HCT116 (cell line): Measurements from ENCODE around the gene SNTG2. TPM values are rescaled to one million over a fixed set of nuclear protein-coding genes. Genes with fewer than 3 reads are reported as not detected.
A peak's percentile ranks its signal among the peaks of the same experiment; 100 is the strongest.

ENCODE experiments used
- ATAC-seq: fragments of 200-7000 bp; cut with Tn5 transposase; 2 replicates; pipeline ENCODE4 v1.9.1; 2020; ENCODE audit warnings: mild to moderate bottlenecking, moderate library complexity
- BruUV-seq: library from RNA; stranded (reverse); fragments of 400-500 nt; replicated peaks from 2 replicates; lab custom pipeline; 2021; lab: Mats Ljungman, UMichigan
- CTCF ChIA-PET: fragments of 300-600 bp; sonication (Branson Sonifier 250); formaldehyde crosslinking; loops from one replicate; lab custom pipeline; 2021; ENCODE audit warnings: antibody characterized with exemption; lab: Charles Lee
- POLR2A ChIA-PET: fragments of 300-600, 350-600 bp; sonication (Branson Sonifier 250); formaldehyde crosslinking; loops from one replicate; lab custom pipeline; 2021; ENCODE audit warnings: antibody characterized with exemption; lab: Charles Lee
- RAD21 ChIA-PET, 2 experiments: fragments of 300-600 bp; sonication (Branson Sonifier 250); formaldehyde crosslinking; loops; one replicate each; lab custom pipeline; 2023; ENCODE audit warnings: low total read pairs in 2 of 2; ENCODE audit not compliant: uncharacterized antibody in 2 of 2, unreplicated experiment in 2 of 2, low non-redundant PET in 1 of 2; lab: Charles Lee
- DNase-seq: peaks from one replicate; pipeline ENCODE4 v3.0.0-alpha.2; 2010; ENCODE audit warnings: low read depth, low spot score
- H2AFZ ChIP-seq: fragments of 200-600 bp; shearing (Covaris generic), sonication (generic); 2 replicates; pipeline ENCODE4 v1.6.1; 2017; ENCODE audit warnings: low read depth, mixed run types, mixed read lengths, antibody characterized with exemption, low read length; ENCODE audit not compliant: poor library complexity, severe bottlenecking
- H3K27ac ChIP-seq: 2 replicates; pipeline ENCODE4 v1.5.1; 2012; ENCODE audit warnings: low read depth, low read length
- H3K27me3 ChIP-seq: fragments of 200-600 bp; sonication (generic); 2 replicates; pipeline ENCODE4 v1.6.1; 2016; ENCODE audit warnings: mixed run types, low read length, mixed read lengths; ENCODE audit not compliant: insufficient read depth
- H3K36me3 ChIP-seq, 2 experiments: fragments of 200-500 bp in 1 of 2; fragments of 200-600 bp in 1 of 2; sonication (Bioruptor generic) in 1 of 2; sonication (generic) in 1 of 2; 2 replicates each; pipeline versions ENCODE4 v1.5.1 to v1.6.1; 2014 to 2016; ENCODE audit warnings: low read length in 2 of 2, inconsistent platforms in 1 of 2, mixed read lengths in 1 of 2, mixed run types in 1 of 2; ENCODE audit not compliant: insufficient read depth in 2 of 2, control insufficient read depth in 1 of 2
- H3K4me1 ChIP-seq, 2 experiments: fragments of 200-600 bp in 1 of 2; sonication (generic) in 1 of 2; 2 replicates each; pipeline versions ENCODE4 v1.5.1 to v1.6.1; 2012 to 2017; ENCODE audit warnings: low read length in 2 of 2, inconsistent platforms in 1 of 2, mild to moderate bottlenecking in 1 of 2, mixed read lengths in 1 of 2, mixed run types in 1 of 2, moderate library complexity in 1 of 2; ENCODE audit not compliant: insufficient read depth in 2 of 2, control insufficient read depth in 1 of 2
- H3K4me2 ChIP-seq: fragments of 200-600 bp; sonication (generic); 2 replicates; pipeline ENCODE4 v1.6.1; 2017; ENCODE audit warnings: mixed run types, low read length, mixed read lengths
- H3K4me3 ChIP-seq, 2 experiments: fragments of 200-600 bp in 1 of 2; sonication (generic) in 1 of 2; replicated peaks in 1 of 2; 2 replicates each; pipeline ENCODE4 v1.5.1; 2011 to 2016; ENCODE audit warnings: low read length in 2 of 2, control low read depth in 1 of 2, low read depth in 1 of 2, mild to moderate bottlenecking in 1 of 2, mixed read lengths in 1 of 2, mixed run types in 1 of 2
- H3K79me2 ChIP-seq: fragments of 200-600 bp; sonication (generic); 2 replicates; pipeline ENCODE4 v1.6.1; 2017; ENCODE audit warnings: mild to moderate bottlenecking, mixed run types, low read length, moderate library complexity, mixed read lengths; ENCODE audit not compliant: insufficient read depth
- H3K9ac ChIP-seq: fragments of 200-600 bp; sonication (generic); 2 replicates; pipeline ENCODE4 v1.6.1; 2016; ENCODE audit warnings: low read length, mixed read lengths
- H3K9me2 ChIP-seq: fragments of 200-600 bp; sonication (generic), shearing (Covaris generic); 2 replicates; pipeline ENCODE4 v1.6.1; 2017; ENCODE audit warnings: mixed run types, mild to moderate bottlenecking, moderate library complexity; ENCODE audit not compliant: insufficient read depth
- H3K9me3 ChIP-seq, 2 experiments: fragments of 200-500 bp in 1 of 2; fragments of 200-600 bp in 1 of 2; sonication (Bioruptor generic) in 1 of 2; sonication (generic) in 1 of 2; 2 replicates each; pipeline ENCODE4 v1.6.1; 2014 to 2017; ENCODE audit warnings: low read length in 2 of 2, mixed read lengths in 2 of 2, inconsistent platforms in 1 of 2, low read depth in 1 of 2, mild to moderate bottlenecking in 1 of 2, mixed run types in 1 of 2, moderate library complexity in 1 of 2; ENCODE audit not compliant: control insufficient read depth in 1 of 2, insufficient read depth in 1 of 2
- H4K20me1 ChIP-seq: fragments of 200-600 bp; sonication (generic), shearing (Covaris generic); 2 replicates; pipeline ENCODE4 v1.6.1; 2017; ENCODE audit warnings: mixed run types, mild to moderate bottlenecking, moderate library complexity; ENCODE audit not compliant: insufficient read depth
- POLR2AphosphoS5 ChIP-seq: IDR thresholded peaks from 2 replicates; pipeline ENCODE4 v1.6.1; 2011; ENCODE audit warnings: mild to moderate bottlenecking, low read depth, low read length, moderate library complexity
- RAD21 ChIP-seq: IDR thresholded peaks from 2 replicates; pipeline ENCODE4 v1.6.1; 2012; ENCODE audit warnings: low read depth, mild to moderate bottlenecking
- SP1 ChIP-seq: IDR thresholded peaks from 2 replicates; pipeline ENCODE4 v1.6.1; 2012; ENCODE audit warnings: low read depth
- SRF ChIP-seq: IDR thresholded peaks from 2 replicates; pipeline ENCODE4 v1.6.1; 2012; ENCODE audit warnings: low read depth
- intact Hi-C: fragments of 100-400 bp; cut with micrococcal nuclease; formaldehyde crosslinking; loops from 2 replicates; pipeline ENCODE4 v1.10.0; 2022
- total RNA-seq: library from RNA; stranded (reverse); gene quantifications from one replicate; pipeline ENCODE4 v1.2.1, GENCODE V29; 2021; ENCODE audit not compliant: unreplicated experiment

Gene SNTG2
- total RNA-seq, 1 experiment from 2014 or later: not detected

DNA sequence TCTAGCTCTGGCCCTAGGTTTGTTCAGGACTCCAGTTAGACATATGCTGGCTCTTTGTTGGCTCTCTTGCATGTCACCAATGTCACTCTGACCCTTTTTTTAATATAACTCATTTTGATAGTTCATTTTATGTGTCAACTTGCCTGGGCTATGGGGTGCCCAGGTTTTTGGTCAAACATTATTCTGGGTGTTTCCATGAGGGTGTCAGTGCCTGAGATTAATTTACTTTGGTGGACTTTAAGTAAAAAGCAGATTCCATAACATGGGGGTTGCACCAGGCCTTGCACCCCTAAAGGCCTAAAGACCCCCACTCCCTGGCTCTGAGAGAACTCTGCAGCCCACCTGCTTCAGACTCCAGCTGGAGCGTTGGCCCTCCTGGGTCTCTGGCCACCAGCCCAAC, 48.1 kb upstream of the SNTG2 start:
- CTCF ChIA-PET: no interaction called here
- POLR2A ChIA-PET: no interaction called here

DNA sequence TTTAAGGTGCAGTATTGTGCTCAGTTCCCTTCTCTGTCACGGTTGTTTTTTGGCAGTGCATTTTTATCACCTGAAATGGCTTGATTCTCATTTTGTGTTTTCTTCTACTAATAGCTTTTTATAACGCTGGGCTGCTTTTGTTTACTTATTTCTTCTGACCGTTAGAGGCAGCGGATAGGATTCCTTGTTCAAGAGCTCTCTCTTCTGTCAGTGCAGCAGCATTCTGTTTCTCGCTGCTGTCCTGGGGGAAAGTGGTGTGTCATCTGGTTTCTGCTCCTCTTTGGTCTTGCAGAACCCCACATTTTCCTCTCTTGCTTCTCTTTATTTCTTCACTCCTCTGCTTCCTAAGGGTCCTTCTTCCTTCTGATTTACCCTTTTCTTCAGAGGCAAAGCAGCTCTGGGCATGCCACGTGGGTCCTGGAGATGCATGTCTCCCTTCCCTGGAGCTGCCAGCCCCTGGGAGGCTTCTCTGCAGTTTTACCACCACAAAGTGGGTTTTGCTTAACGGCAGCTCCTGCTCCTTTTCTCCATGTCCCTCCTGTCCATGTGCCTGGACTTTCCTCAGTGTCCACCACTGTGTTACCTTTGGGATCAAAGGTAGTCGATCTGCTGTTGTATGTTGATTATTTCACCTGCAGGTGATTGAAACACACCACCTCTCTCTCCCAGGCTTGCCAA, 47.3 kb upstream of the SNTG2 start:
- DNase-seq: no peak
- TF ChIP-seq RAD21: 0 out of 2 replicates have a peak, but pooled peaks have one; percentile 16
- TF ChIP-seq SP1: no peak
- H3K36me3 ChIP-seq: no peaks in the 10 kb centered on the region
- no peak overlapping the region for H3K4me2 ChIP-seq
- H3K27ac ChIP-seq: no peak overlapping the region
- ChIA-PET POLR2A (no interaction called here), CTCF (no interaction called here), RAD21 (no interaction called here)
- no peak for ATAC-seq
- no peaks in the 10 kb centered on the region for H4K20me1 ChIP-seq
- no peaks in the 10 kb centered on the region for H3K9me2 ChIP-seq
- no peaks in the 10 kb centered on the region for H3K9me3 ChIP-seq
- H2AFZ ChIP-seq: no peak overlapping the region
- peaks cover 12% of the 10 kb centered on the region for H3K27me3 ChIP-seq
- no TSS peak for BruUV-seq
- no peak overlapping the region for H3K9ac ChIP-seq
- H3K4me3 ChIP-seq: no peak overlapping the region
- H3K79me2 ChIP-seq: no peaks in the 10 kb centered on the region
- intact Hi-C loops: no loop called here
- no peaks in the 10 kb centered on the region for H3K4me1 ChIP-seq

More for the DNA sequence above, 48.1 kb upstream of the SNTG2 start:
- BruUV-seq: no TSS peak
- DNase-seq (no peak), ATAC-seq (no peak)
- no peaks in the 10 kb centered on the region for H4K20me1 ChIP-seq
- no peaks in the 10 kb centered on the region for H3K9me3 ChIP-seq
- no peaks in the 10 kb centered on the region for H3K9me2 ChIP-seq
- H3K4me1 ChIP-seq: no peaks in the 10 kb centered on the region
- no peak overlapping the region for H2AFZ ChIP-seq
- H3K36me3 ChIP-seq: no peaks in the 10 kb centered on the region
- H3K79me2 ChIP-seq: no peaks in the 10 kb centered on the region
- RAD21 ChIA-PET: no interaction called here
- no peak overlapping the region for H3K9ac ChIP-seq
- H3K27ac ChIP-seq: no peak overlapping the region
- peaks cover 7% of the 10 kb centered on the region for H3K27me3 ChIP-seq
- TF ChIP-seq RAD21 (no peak), POLR2AphosphoS5 (no peak), SRF (no peak)
- H3K4me2 ChIP-seq: no peak overlapping the region
- intact Hi-C loops: no loop called here
- no peak overlapping the region for H3K4me3 ChIP-seq
